Measurements from ENCODE around the gene CRLF1. TPM values are rescaled to one million over a fixed set of nuclear protein-coding genes. Genes with fewer than 3 reads are reported as not detected.

The CRLF1 gene
- total RNA-seq, 6 experiments from 2014 or later: 0.27 to 2.9 (median 1.2) TPM; not detected in 3

GRCh38 chr19:18591735-18592385, 14.7 kb downstream of the CRLF1 start:
- DNase-seq (no peak), ATAC-seq (no peak)
- no peaks in the 10 kb centered on the region for H3K27me3 ChIP-seq
- 86% methylated on average over 6 of the region's 22 CpGs for WGBS (ENCODE audit: insufficient coverage, low coverage, low lambda C conversion rate, missing lambda C conversion rate)
- intact Hi-C loops (cut with DNase I): loop anchor here in 1 of 2 donors (5.0 kb wide), 1 partner anchor 255 kb away; no protein-coding TSS in a partner anchor
- TF ChIP-seq, protein P1, sequence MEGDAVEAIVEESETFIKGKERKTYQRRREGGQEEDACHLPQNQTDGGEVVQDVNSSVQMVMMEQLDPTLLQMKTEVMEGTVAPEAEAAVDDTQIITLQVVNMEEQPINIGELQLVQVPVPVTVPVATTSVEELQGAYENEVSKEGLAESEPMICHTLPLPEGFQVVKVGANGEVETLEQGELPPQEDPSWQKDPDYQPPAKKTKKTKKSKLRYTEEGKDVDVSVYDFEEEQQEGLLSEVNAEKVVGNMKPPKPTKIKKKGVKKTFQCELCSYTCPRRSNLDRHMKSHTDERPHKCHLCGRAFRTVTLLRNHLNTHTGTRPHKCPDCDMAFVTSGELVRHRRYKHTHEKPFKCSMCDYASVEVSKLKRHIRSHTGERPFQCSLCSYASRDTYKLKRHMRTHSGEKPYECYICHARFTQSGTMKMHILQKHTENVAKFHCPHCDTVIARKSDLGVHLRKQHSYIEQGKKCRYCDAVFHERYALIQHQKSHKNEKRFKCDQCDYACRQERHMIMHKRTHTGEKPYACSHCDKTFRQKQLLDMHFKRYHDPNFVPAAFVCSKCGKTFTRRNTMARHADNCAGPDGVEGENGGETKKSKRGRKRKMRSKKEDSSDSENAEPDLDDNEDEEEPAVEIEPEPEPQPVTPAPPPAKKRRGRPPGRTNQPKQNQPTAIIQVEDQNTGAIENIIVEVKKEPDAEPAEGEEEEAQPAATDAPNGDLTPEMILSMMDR (IDR thresholded peaks at IDR 0.05): no peak
- TF ChIP-seq POLR2A (IDR thresholded peaks at IDR 0.05): no peak
- peaks cover 0 to 9% (median 2%) of the 10 kb centered on the region in 4 donors for H3K36me3 ChIP-seq
- no peak overlapping the region for H3K4me3 ChIP-seq
- H3K27ac ChIP-seq: no peak overlapping the region
- H3K4me1 ChIP-seq: peaks cover 0 to 22% (median 9%) of the 10 kb centered on the region in 4 donors
- H3K9me3 ChIP-seq: no peaks in the 10 kb centered on the region

DNA sequence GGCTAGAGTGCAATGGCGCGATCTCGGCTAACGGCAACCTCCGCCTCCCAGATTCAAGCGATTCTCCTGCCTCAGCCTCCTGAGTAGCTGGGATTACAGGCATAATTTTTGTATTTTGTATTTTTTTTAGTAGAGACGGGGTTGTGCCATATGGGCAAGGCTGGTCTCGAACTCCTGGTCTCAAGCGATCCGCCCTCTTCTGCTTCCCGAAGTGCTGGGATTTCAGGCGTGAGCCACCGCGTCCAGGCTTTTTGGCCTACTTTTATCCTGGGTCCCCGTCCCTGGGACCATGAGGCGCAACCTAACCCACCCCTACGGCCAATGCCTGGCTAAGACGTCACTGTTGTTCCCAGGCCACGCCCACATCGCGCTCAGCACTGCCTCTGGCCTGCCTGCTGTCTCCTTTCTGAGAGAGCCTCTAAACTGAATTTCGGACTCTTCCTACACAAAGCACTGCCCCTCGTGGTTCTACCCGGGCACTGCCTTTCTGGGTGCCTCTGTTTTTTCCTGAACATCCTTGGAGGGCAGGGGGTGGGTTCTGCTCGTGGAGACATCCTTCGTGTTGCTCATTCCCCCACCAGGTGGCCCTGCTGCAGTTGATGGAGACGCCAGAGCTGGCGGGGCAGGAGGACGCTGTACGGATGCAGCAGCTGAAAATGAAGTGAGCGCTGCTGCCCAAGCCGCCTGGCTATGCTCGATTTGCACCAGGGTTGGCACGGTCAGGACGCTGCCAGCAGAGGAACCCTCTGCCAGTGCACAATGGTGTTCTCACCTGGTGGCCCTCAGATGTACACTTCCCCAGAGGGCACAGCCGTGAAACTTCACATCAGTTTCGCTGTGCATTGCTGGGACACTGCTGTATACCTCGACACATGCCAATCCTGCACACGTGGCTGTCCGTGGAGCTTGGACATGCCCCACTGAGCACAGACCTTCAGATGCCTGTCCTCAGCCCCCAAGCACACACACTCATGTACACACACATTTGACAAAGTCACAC, 16.0 kb downstream of the CRLF1 start:
- H3K9me3 ChIP-seq: no peaks in the 10 kb centered on the region
- 86% methylated on average over 18 of the region's 40 CpGs for WGBS (ENCODE audit: insufficient coverage, low coverage, low lambda C conversion rate, missing lambda C conversion rate)
- H3K36me3 ChIP-seq: peaks cover 0 to 9% (median 2%) of the 10 kb centered on the region in 4 donors
- ATAC-seq (no peak), DNase-seq (no peak)
- no peaks in the 10 kb centered on the region for H3K27me3 ChIP-seq
- no peak for TF ChIP-seq POLR2A (IDR thresholded peaks at IDR 0.05)
- TF ChIP-seq, protein P1 (IDR thresholded peaks at IDR 0.05): no peak
- H3K27ac ChIP-seq: no peak overlapping the region
- no peak overlapping the region for H3K4me3 ChIP-seq
- intact Hi-C loops (cut with DNase I): loop anchor here in 1 of 2 donors (5.0 kb wide), 1 partner anchor 257 kb away; no protein-coding TSS in a partner anchor
- H3K4me1 ChIP-seq: peaks cover 0 to 22% (median 9%) of the 10 kb centered on the region in 4 donors

- Histone ChIP-seq H3K4me1 (peaks cover 0 to 17% (median 7%) of the 10 kb centered on the region in 4 donors), H3K9me3 (no peaks in the 10 kb centered on the region), H3K27ac (peak overlapping the region in 2 of 3 donors; percentile 52 to 78), H3K27me3 (no peaks in the 10 kb centered on the region), H3K4me3 (peak overlapping the region; percentile 77 to 92 (median 86)), H3K36me3 (peaks cover 0 to 9% (median 2%) of the 10 kb centered on the region in 4 donors)
- ATAC-seq: peak; percentile 73 to 81 (median 77)
- peak; percentile 76 to 83 (median 78) for DNase-seq
- WGBS (ENCODE audit: insufficient coverage, low coverage, low lambda C conversion rate, missing lambda C conversion rate): 57% methylated on average over 23 of the region's 52 CpGs
- intact Hi-C loops (cut with DNase I): loop anchor here in 1 of 2 donors (5.0 kb wide), 1 partner anchor 258 kb away; no protein-coding TSS in a partner anchor
- TF ChIP-seq, protein P1 (IDR thresholded peaks at IDR 0.05): peak; percentile 19 to 36 (median 32)
- TF ChIP-seq POLR2A (IDR thresholded peaks at IDR 0.05): no peak
These were observed 17.0 kb downstream of the CRLF1 start for GRCh38 chr19:18589380-18590272.
